ENCODE measurements around the gene NF2. TPM values are rescaled to one million over a fixed set of nuclear protein-coding genes. Genes with fewer than 3 reads are reported as not detected.
"Not testable (repeated sequence)": the region's sequence is repeated elsewhere in the genome, so short reads cannot be mapped to it uniquely, and the experiment has no call there.

NF2 gene
- polyA plus RNA-seq, 2 of the 4 experiments (the other 2 are of a cell fraction) = 14.4 to 23.7 TPM

DNA sequence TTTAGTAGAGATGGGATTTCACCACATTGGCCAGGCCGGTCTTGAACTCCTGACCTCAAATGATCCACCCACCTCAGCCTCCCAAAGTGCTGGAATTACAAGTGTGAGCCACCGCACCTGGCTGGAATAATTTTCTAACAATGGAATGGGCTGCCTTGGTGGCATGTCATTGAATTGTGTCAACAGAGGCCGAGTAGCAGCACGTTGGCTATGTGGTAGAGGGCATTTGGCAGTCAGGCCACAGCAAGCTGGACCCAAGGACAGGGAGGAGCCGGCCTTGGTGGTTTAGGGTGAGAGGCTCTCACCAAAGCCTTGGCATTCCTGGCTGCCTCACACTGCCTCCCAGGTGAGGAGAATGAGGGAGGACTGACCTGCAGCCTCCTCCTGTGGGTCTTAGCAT is 18.5 kb upstream of the NF2 start:
- FAIRE-seq = no peak
- Histone ChIP-seq H3K4me3 (no peak overlapping the region), H3K4me2 (no peak overlapping the region), H3K27ac (no peak overlapping the region), H3K4me1 (peaks cover 11% of the 10 kb centered on the region), H3K9me3 (no peaks in the 10 kb centered on the region)
- 75% methylated on average over 4 of the region's 5 CpGs for WGBS (ENCODE audit: missing lambda C conversion rate)
- POLR2A ChIA-PET = no interaction called here
- ATAC-seq = no peak
- TF ChIP-seq MAX (IDR thresholded peaks at IDR 0.05) (no peak), HES2 (IDR thresholded peaks at IDR 0.05) (no peak), ATOH8 (CRISPR knock-in tag; IDR thresholded peaks at IDR 0.05; ENCODE audit: low read depth) (no peak), HOXB13 (CRISPR knock-in tag; IDR thresholded peaks at IDR 0.05; ENCODE audit: low read depth) (no peak), NPAS2 (CRISPR knock-in tag; IDR thresholded peaks at IDR 0.05; ENCODE audit: borderline replicate concordance) (no peak), PHF8 (IDR thresholded peaks at IDR 0.05; ENCODE audit: borderline replicate concordance, low read depth) (no peak), RARB (CRISPR knock-in tag; IDR thresholded peaks at IDR 0.05) (no peak), RFX5 (IDR thresholded peaks at IDR 0.05) (no peak), JUNB (IDR thresholded peaks at IDR 0.05) (no peak), JUN (IDR thresholded peaks at IDR 0.05) (no peak), REST (IDR thresholded peaks at IDR 0.05) (no peak), CHD2 (IDR thresholded peaks at IDR 0.05; ENCODE audit: low read length, partially characterized antibody) (no peak), HDAC2 (IDR thresholded peaks at IDR 0.05) (no peak), KDM5A (IDR thresholded peaks at IDR 0.05) (no peak), GATA3 (IDR thresholded peaks at IDR 0.05; ENCODE audit: borderline replicate concordance) (no peak)
- DNase-seq (ENCODE audit: low read depth in 1 of 2, low spot score in 1 of 2) = no peak
- CTCF ChIA-PET = interaction anchor here (1.5 kb wide), 1 partner anchor 31 kb away, joined by 4 read pairs; no protein-coding TSS in a partner anchor

DNA sequence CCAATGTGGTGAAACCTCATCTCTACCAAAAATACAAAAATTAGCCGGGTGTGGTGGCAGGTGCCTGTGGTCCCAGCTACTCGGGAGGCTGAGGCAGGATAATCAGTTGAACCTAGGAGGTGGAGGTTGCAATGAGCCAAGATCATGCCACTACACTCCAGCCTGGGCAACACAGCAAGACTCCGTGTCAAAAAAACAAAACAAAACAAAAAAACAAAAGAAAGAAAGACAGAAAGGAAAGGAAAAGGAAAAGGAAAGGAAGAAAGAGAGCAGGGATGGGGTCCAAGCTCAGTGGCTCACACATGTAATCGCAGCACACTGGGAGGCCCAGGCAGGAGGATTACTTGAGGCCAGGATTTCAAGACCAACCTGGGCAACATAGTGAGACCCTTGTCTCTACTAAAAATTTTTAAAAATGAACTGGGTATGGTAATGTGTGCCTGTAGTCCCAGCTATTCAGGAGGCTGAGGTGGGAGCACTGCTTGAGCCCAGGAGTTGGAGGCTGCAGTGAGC is 17.2 kb upstream of the NF2 start:
- POLR2A ChIA-PET; DNase-seq (ENCODE audit: low read depth in 1 of 2, low spot score in 1 of 2); H3K4me1 ChIP-seq; H3K4me3 ChIP-seq; FAIRE-seq; H3K9me3 ChIP-seq; H3K27ac ChIP-seq; ATAC-seq; H3K4me2 ChIP-seq: not testable (repeated sequence)
- CTCF ChIA-PET = interaction anchor here (0.9 to 2.4 kb wide), 4 partner anchors 14 to 503 kb away, joined by 3 to 9 read pairs (median 6); no protein-coding TSS in a partner anchor
- 73% methylated on average over 4 of the region's 4 CpGs for WGBS (ENCODE audit: missing lambda C conversion rate)

DNA sequence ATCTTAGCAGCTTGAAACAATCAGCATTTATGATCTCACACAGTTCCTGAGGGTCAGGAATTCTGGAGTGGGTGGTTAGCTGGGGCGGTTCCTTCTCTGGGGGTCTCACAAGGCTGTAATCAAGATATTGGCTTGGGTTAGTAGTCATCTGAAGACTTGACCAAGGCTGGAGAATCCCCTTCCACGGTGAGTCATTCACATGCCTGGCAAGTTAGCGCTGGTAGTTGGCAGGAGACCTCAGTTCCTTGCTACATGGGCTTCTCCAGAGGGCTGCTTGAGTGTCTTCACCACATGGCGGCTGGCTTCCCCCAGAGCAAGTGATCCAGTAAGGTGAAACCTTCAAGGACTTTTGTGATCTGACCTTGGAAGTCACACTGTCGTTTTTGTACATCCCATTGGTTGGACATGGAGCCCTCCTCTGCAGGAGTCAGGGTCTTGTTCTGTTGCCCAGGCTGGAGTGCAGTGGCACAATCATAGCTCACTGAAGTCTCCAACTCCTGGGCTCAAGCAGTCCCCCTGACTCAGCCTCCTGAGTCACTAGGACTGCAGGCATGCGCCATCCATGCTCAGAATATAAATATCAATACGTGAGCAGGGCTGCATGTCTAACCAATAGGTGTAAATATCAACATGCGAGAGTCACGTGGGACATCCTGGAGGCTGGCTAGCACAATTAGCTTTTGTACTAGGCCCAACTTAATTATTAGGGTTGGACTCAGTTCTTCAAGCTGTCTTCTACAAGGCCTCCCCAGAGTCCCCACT is 15.3 kb upstream of the NF2 start:
- FAIRE-seq (no peak), DNase-seq (ENCODE audit: low read depth in 1 of 2, low spot score in 1 of 2) (peak; percentile 36 to 54), ATAC-seq (peak; percentile 81 to 84; a peak in 5 of 6 replicates)
- Histone ChIP-seq H3K27ac (peak overlapping the region in 1 of 2 experiments; percentile 63; a peak in 3 of 6 replicates), H3K9me3 (no peaks in the 10 kb centered on the region), H3K4me3 (no peak overlapping the region), H3K4me2 (0 out of 3 replicates have a peak overlapping the region, but pooled peaks have one; percentile 15), H3K4me1 (peaks cover 8% of the 10 kb centered on the region)
- POLR2A ChIA-PET = no interaction called here
- TF ChIP-seq NPAS2 (CRISPR knock-in tag; IDR thresholded peaks at IDR 0.05; ENCODE audit: borderline replicate concordance) = no peak
- no peak for TF ChIP-seq FOSL2 (IDR thresholded peaks at IDR 0.05)
- peak; percentile 41; the same call in 1 of the 2 replicates for TF ChIP-seq FOSL2 (CRISPR knock-in tag; IDR thresholded peaks at IDR 0.05)
- WGBS (ENCODE audit: missing lambda C conversion rate) = 62% methylated on average over 7 of the region's 9 CpGs
- CTCF ChIA-PET = interaction anchor here (0.8 to 2.8 kb wide), 8 partner anchors 11 to 501 kb away, joined by 3 to 30 read pairs (median 4); no protein-coding TSS in a partner anchor

Data from A549 (cell line).